AG04449 (cell line): ENCODE data around the gene DNAI4.
"Not testable (repeated sequence)": the region's sequence is repeated elsewhere in the genome, so short reads cannot be mapped to it uniquely, and the experiment has no call there.

Experiments
- CTCF ChIA-PET: fragments of 350-600 bp; formaldehyde crosslinking; extraction: SDS; loops from one replicate; lab custom pipeline; 2021; ENCODE audit warnings: antibody characterized with exemption; lab: Yijun Ruan, JAX
- POLR2A ChIA-PET: fragments of 400-600, 350-600 bp; formaldehyde crosslinking; extraction: SDS; loops from one replicate; lab custom pipeline; 2020; ENCODE audit warnings: antibody characterized with exemption, inconsistent platforms; lab: Yijun Ruan, JAX
- DNase-seq: peaks from one replicate; pipeline ENCODE4 v3.0.0-alpha.2; 2010; ENCODE audit warnings: low read depth, low spot score
- H3K4me3 ChIP-seq: 2 replicates; pipeline ENCODE4 v1.5.1; 2011; ENCODE audit warnings: low read depth, mild to moderate bottlenecking, control low read depth, low read length
- TF ChIP-seq, protein P1 (sequence below): IDR thresholded peaks from one replicate; pipeline ENCODE4 v1.5.1; 2011; ENCODE audit warnings: mild to moderate bottlenecking, moderate library complexity, low read length, control low read depth, inconsistent platforms; ENCODE audit not compliant: insufficient read depth; ENCODE audit errors: missing control alignments

The DNAI4 gene

DNA sequence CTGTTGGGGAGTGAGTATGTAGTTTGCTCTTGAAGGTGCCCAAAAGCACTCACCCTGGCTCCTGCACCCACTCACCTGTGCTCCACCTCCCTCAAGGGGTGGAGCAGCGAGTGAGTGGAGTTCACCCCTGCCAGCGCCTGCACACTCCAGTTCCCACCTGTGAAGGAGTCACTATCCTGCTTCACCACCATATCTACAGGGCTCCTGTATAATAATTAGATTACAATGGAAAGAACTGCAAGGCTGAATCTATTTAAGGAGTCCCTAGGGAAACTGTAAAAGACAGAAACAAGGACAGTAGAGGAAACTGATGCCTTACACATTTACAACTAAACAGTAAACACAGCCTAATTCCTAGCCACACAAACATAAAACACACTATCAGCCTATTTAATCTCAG, 4.1 kb downstream of the DNAI4 start:
- TF ChIP-seq, protein P1, sequence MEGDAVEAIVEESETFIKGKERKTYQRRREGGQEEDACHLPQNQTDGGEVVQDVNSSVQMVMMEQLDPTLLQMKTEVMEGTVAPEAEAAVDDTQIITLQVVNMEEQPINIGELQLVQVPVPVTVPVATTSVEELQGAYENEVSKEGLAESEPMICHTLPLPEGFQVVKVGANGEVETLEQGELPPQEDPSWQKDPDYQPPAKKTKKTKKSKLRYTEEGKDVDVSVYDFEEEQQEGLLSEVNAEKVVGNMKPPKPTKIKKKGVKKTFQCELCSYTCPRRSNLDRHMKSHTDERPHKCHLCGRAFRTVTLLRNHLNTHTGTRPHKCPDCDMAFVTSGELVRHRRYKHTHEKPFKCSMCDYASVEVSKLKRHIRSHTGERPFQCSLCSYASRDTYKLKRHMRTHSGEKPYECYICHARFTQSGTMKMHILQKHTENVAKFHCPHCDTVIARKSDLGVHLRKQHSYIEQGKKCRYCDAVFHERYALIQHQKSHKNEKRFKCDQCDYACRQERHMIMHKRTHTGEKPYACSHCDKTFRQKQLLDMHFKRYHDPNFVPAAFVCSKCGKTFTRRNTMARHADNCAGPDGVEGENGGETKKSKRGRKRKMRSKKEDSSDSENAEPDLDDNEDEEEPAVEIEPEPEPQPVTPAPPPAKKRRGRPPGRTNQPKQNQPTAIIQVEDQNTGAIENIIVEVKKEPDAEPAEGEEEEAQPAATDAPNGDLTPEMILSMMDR, result no peak
- H3K4me3 ChIP-seq, result no peak overlapping the region
- POLR2A ChIA-PET, result no interaction called here
- DNase-seq, result no peak
- CTCF ChIA-PET, result no interaction called here

DNA sequence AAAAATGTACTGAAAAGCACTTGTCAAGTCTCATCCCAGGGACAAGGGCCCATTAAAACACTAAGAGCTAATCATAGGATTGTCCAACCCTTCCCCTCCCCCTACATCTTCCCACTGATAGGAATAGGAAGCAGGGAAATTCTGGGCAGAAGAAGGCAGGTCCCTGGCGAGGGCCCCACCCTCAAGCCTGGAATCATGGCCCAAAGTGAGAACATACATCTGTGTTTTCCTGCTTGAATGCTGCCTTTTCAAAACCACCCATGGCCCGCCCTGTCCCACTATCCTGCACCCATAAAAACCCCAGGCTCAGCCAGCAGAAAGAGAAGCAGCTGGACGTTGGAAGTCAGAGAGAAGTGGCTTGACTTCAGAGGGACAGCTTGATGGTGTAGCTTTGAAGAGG, 4.8 kb downstream of the DNAI4 start:
- no peak for DNase-seq
- TF ChIP-seq, protein P1, result no peak
- H3K4me3 ChIP-seq, result no peak overlapping the region
- ChIA-PET CTCF (no interaction called here), POLR2A (no interaction called here)

DNA sequence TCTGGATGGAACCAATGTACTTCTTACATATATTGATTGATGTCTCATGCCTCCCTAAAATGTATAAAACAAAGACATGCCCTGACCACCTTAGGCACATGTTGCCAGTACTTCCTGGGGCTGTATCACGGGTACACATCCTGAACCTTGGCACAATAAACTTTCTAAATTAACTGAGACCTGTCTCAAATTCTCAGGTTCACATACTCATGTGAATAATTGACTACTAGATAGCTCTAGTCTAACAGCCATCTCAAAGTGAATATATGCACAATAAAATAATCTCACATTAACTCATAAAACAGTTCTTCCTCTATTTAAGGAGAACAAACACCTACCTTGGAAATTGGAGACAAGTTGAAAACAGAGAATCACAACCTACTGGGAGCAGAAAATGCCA, 5.6 kb downstream of the DNAI4 start:
- CTCF ChIA-PET, result no interaction called here
- TF ChIP-seq, protein P1, result no peak
- no peak overlapping the region for H3K4me3 ChIP-seq
- DNase-seq, result no peak
- POLR2A ChIA-PET, result no interaction called here

DNA sequence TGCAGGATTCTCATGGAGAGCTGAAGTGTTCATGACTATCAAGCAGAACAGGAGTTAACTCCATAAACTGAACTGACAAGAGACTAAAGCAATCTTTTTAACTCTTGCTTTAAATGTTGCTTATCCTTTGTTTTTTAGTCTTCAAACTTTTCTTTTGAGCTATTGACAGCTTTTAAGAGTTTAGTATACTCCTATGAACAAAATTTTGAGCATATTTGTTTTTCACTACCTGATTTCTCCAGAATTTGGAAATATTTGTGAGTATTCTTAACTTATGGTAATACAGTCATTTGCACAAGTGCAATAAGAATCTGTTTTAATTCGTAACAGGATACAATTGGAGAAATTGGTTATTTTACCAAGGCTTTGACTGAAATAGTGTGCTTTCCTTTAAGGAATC, 7.2 kb downstream of the DNAI4 start:
- TF ChIP-seq, protein P1, result no peak

DNA sequence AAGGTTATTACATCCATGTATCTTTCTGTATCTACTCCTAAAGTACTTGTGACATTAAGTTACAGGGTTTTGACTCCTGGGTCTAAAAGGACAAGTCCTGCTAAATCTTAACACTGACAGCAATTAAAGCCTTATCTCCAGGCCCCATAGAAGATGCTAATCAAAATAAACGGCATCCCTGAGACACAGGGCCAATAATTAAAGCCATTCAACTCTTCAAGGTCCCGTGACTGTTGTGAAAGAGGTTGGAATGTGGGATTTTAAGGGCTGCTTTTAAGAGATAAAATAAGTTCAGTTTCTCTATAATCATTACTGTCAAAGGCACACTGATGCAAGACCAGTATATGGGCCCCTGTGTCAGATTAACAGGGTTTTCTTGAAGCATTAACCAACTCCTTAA, 8.3 kb downstream of the DNAI4 start:
- POLR2A ChIA-PET, result no interaction called here
- DNase-seq, result no peak
- CTCF ChIA-PET, result no interaction called here
- TF ChIP-seq, protein P1, result no peak
- H3K4me3 ChIP-seq, result no peak overlapping the region

More for the DNA sequence above, 7.2 kb downstream of the DNAI4 start:
- ChIA-PET POLR2A (no interaction called here), CTCF (no interaction called here)
- no peak overlapping the region for H3K4me3 ChIP-seq
- DNase-seq, result no peak

DNA sequence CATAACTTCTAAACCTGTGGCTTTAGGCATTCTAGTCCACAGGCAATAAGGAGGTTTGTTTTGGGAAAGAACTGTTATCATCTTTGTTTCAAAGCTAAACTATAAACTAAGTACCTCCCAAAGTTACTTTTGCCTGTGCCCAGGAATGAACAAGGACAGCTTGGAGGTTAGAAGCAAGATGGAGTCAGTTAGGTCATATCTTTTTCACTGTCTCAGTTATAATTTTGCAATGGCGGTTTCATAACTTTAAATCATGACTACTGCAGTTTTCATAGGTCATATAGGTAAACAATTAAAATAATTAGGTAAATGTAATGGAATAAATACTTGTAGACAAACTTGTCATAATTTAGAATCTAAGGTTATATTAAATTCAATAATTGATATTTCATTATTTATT, 9.5 kb downstream of the DNAI4 start:
- DNase-seq, POLR2A ChIA-PET, H3K4me3 ChIP-seq: not testable (repeated sequence)
- CTCF ChIA-PET, result interaction anchor here (0.7 to 1.0 kb wide), 3 partner anchors 15 to 272 kb away, joined by 3 to 6 read pairs (median 3); no protein-coding TSS in a partner anchor

DNA sequence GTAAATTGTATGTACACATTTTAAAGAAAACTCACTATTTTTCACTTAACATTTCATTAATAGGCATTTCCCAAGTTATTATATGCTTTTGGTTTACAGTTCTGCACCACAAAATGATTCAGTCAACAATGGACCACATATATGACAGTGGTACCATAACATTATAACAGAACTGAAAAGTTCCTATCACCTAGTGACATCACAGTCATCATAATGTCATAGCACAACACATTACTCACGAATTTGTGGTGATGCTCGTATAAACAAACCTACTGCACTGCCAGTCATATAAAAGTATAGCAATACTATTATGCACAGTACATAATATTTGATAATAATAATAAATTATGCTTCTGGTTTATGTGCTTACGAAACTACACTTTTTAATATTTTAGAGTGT, 30.9 kb downstream of the DNAI4 start:
- CTCF ChIA-PET, result no interaction called here
- DNase-seq, result no peak

More for the DNA sequence above, 30.9 kb downstream of the DNAI4 start:
- TF ChIP-seq, protein P1, result no peak
- H3K4me3 ChIP-seq, result no peak overlapping the region
- POLR2A ChIA-PET, result no interaction called here
